ENCODE data around the gene PGP. TPM values are rescaled to one million over a fixed set of nuclear protein-coding genes. Genes with fewer than 3 reads are reported as not detected.

The PGP gene
- polyA plus RNA-seq, 1 donor (not counting 4 experiments of a cell fraction or from before 2014, with no cell fraction given): 10.3 TPM

DNA sequence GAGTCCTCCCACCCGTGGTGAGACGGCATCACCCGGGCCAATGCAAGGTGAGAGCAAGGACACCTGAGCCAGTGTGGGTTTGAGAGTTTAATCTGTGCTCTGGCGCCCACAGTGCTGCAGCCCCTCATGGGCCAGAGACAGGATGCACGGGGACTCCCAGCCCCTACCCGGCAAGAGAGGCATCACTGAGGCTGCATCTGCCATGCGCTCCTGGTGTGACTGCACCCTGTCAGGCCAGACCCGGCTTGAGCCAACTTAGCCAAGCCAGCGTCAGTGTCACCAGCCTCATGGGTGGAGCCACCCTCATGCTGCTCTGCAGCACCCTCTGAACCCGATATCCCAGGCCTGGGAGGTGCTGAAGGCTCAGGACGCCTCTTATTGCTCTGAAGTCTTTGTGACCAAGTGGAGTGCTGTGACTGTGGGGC lies 2.7 kb downstream of the PGP start:
- Histone ChIP-seq H3K9me1 (ENCODE audit: control insufficient read depth, extremely low read depth, insufficient read depth, low read length) (no peaks in the 10 kb centered on the region), H3K36me3 (ENCODE audit: control insufficient read depth in 2 of 2, extremely low read depth in 1 of 2, insufficient read depth in 2 of 2, low read length in 2 of 2) (peaks cover 12 to 23% of the 10 kb centered on the region in 2 experiments), H3K27me3 (ENCODE audit: control insufficient read depth, extremely low read depth, insufficient read depth, low read length) (no peaks in the 10 kb centered on the region), H3K4me3 (ENCODE audit: control insufficient read depth in 2 of 3, extremely low read depth in 1 of 3, insufficient read depth in 2 of 3, low read depth in 1 of 3, low read length in 3 of 3) (no peak overlapping the region), H4K20me1 (ENCODE audit: control insufficient read depth, extremely low read depth, insufficient read depth, low read length) (no peaks in the 10 kb centered on the region), H3K79me2 (ENCODE audit: control insufficient read depth, insufficient read depth, low read length) (peaks cover 20% of the 10 kb centered on the region), H2AFZ (ENCODE audit: control insufficient read depth, low read length) (no peak overlapping the region), H3K4me2 (ENCODE audit: control insufficient read depth, extremely low read depth, insufficient read depth, low read depth, low read length) (no peak overlapping the region), H3K9ac (ENCODE audit: control insufficient read depth, extremely low read depth, insufficient read depth, low read length) (no peak overlapping the region), H3K4me1 (ENCODE audit: control insufficient read depth, extremely low read depth, insufficient read depth, low read length) (peaks cover 13% of the 10 kb centered on the region), H3K9me3 (ENCODE audit: control insufficient read depth, low read depth, low read length) (no peaks in the 10 kb centered on the region), H3K27ac (ENCODE audit: control insufficient read depth, insufficient read depth, low read length) (no peak overlapping the region)
- DNase-seq (ENCODE audit: low read depth, low spot score) (no peak), FAIRE-seq (no peak)
- dilution Hi-C loops (cut with MboI; ENCODE audit: extremely low pct_ligation_motif_present, low sequenced_read_pairs): no loop called here
- no peak for TF ChIP-seq CTCF (optimal IDR thresholded peaks at IDR 0.05 in 1 of 3, IDR thresholded peaks at IDR 0.05 in 1 of 3, conservative IDR thresholded peaks at IDR 0.05 in 1 of 3; ENCODE audit: extremely low read depth in 1 of 3, insufficient read depth in 2 of 3, low read length in 3 of 3)
- TF ChIP-seq EZH2 (IDR thresholded peaks at IDR 0.05; ENCODE audit: low read length): no peak

GRCh38 chr16:2210386-2211365 lies 4.0 kb downstream of the PGP start, which contains the start of gene BRICD5:
Gene BRICD5 (minus strand): TSS chr16:2210863. CDS start chr16:2210833, 30 bp downstream.
- dilution Hi-C loops (cut with MboI; ENCODE audit: extremely low pct_ligation_motif_present, low sequenced_read_pairs): no loop called here
- Histone ChIP-seq H3K36me3 (ENCODE audit: control insufficient read depth in 2 of 2, extremely low read depth in 1 of 2, insufficient read depth in 2 of 2, low read length in 2 of 2) (peaks cover 12 to 26% of the 10 kb centered on the region in 2 experiments), H3K4me1 (ENCODE audit: control insufficient read depth, extremely low read depth, insufficient read depth, low read length) (peaks cover 17% of the 10 kb centered on the region), H3K27me3 (ENCODE audit: control insufficient read depth, extremely low read depth, insufficient read depth, low read length) (no peaks in the 10 kb centered on the region), H3K9me3 (ENCODE audit: control insufficient read depth, low read depth, low read length) (no peaks in the 10 kb centered on the region), H3K9ac (ENCODE audit: control insufficient read depth, extremely low read depth, insufficient read depth, low read length) (no peak within 1 kb of the TSS), H3K4me2 (ENCODE audit: control insufficient read depth, extremely low read depth, insufficient read depth, low read depth, low read length) (no peak within 1 kb of the TSS), H3K4me3 (ENCODE audit: control insufficient read depth in 2 of 3, extremely low read depth in 1 of 3, insufficient read depth in 2 of 3, low read depth in 1 of 3, low read length in 3 of 3) (no peak within 1 kb of the TSS), H3K9me1 (ENCODE audit: control insufficient read depth, extremely low read depth, insufficient read depth, low read length) (no peaks in the 10 kb centered on the region), H3K79me2 (ENCODE audit: control insufficient read depth, insufficient read depth, low read length) (peaks cover 26% of the 10 kb centered on the region), H2AFZ (ENCODE audit: control insufficient read depth, low read length) (no peak within 1 kb of the TSS), H4K20me1 (ENCODE audit: control insufficient read depth, extremely low read depth, insufficient read depth, low read length) (no peaks in the 10 kb centered on the region), H3K27ac (ENCODE audit: control insufficient read depth, insufficient read depth, low read length) (no peak within 1 kb of the TSS)
- no peak for DNase-seq (ENCODE audit: low read depth, low spot score)
- no peak for FAIRE-seq
- no peak for TF ChIP-seq EZH2 (IDR thresholded peaks at IDR 0.05; ENCODE audit: low read length)
- no peak for TF ChIP-seq CTCF (optimal IDR thresholded peaks at IDR 0.05 in 1 of 3, IDR thresholded peaks at IDR 0.05 in 1 of 3, conservative IDR thresholded peaks at IDR 0.05 in 1 of 3; ENCODE audit: extremely low read depth in 1 of 3, insufficient read depth in 2 of 3, low read length in 3 of 3)
